ENCODE results near the gene CORO2B. TPM values are rescaled to one million over a fixed set of nuclear protein-coding genes. Genes with fewer than 3 reads are reported as not detected.

The CORO2B gene
- total RNA-seq, 1 donor from 2014 or later = 16.3 TPM

- DNase-seq = peak; percentile 72
- Mint-ChIP-seq H3K9me3 (ENCODE audit: unreplicated experiment) (peaks cover 6% of the 10 kb centered on the region), H3K36me3 (ENCODE audit: unreplicated experiment) (no peaks in the 10 kb centered on the region), H3K4me3 (ENCODE audit: unreplicated experiment) (peak overlapping the region; percentile 64), H3K27me3 (ENCODE audit: unreplicated experiment) (peaks cover 3% of the 10 kb centered on the region), H3K4me1 (ENCODE audit: low read depth, unreplicated experiment) (peaks cover 44% of the 10 kb centered on the region), H3K27ac (ENCODE audit: unreplicated experiment) (peak overlapping the region; percentile 93)
- TF ChIP-seq CTCF (IDR thresholded peaks at IDR 0.05; ENCODE audit: partially characterized antibody, unreplicated experiment) = no peak
Observed at GRCh38 chr15:68620721-68621527, 42.1 kb downstream of the CORO2B start.

- TF ChIP-seq CTCF (IDR thresholded peaks at IDR 0.05; ENCODE audit: partially characterized antibody, unreplicated experiment) = no peak
- Mint-ChIP-seq H3K36me3 (ENCODE audit: unreplicated experiment) (no peaks in the 10 kb centered on the region), H3K9me3 (ENCODE audit: unreplicated experiment) (peaks cover 6% of the 10 kb centered on the region), H3K4me1 (ENCODE audit: low read depth, unreplicated experiment) (peaks cover 44% of the 10 kb centered on the region), H3K4me3 (ENCODE audit: unreplicated experiment) (no peak overlapping the region), H3K27ac (ENCODE audit: unreplicated experiment) (peak overlapping the region; percentile 93), H3K27me3 (ENCODE audit: unreplicated experiment) (peaks cover 3% of the 10 kb centered on the region)
- DNase-seq = no peak
Observed at GRCh38 chr15:68621535-68621934, 42.7 kb downstream of the CORO2B start.

- peaks cover 6% of the 10 kb centered on the region for H3K9me3 Mint-ChIP-seq (ENCODE audit: unreplicated experiment)
- H3K27ac Mint-ChIP-seq (ENCODE audit: unreplicated experiment) = no peak overlapping the region
- DNase-seq = no peak
- TF ChIP-seq CTCF (IDR thresholded peaks at IDR 0.05; ENCODE audit: partially characterized antibody, unreplicated experiment) = no peak
- no peak overlapping the region for H3K4me3 Mint-ChIP-seq (ENCODE audit: unreplicated experiment)
- H3K4me1 Mint-ChIP-seq (ENCODE audit: low read depth, unreplicated experiment) = peaks cover 45% of the 10 kb centered on the region
- H3K36me3 Mint-ChIP-seq (ENCODE audit: unreplicated experiment) = no peaks in the 10 kb centered on the region
- peaks cover 3% of the 10 kb centered on the region for H3K27me3 Mint-ChIP-seq (ENCODE audit: unreplicated experiment)
Observed at GRCh38 chr15:68623301-68623892, 44.6 kb downstream of the CORO2B start.

- Mint-ChIP-seq H3K27ac (ENCODE audit: unreplicated experiment) (no peak overlapping the region), H3K4me3 (ENCODE audit: unreplicated experiment) (peak overlapping the region; percentile 52), H3K27me3 (ENCODE audit: unreplicated experiment) (peaks cover 6% of the 10 kb centered on the region), H3K36me3 (ENCODE audit: unreplicated experiment) (no peaks in the 10 kb centered on the region), H3K4me1 (ENCODE audit: low read depth, unreplicated experiment) (peaks cover 40% of the 10 kb centered on the region), H3K9me3 (ENCODE audit: unreplicated experiment) (peaks cover 7% of the 10 kb centered on the region)
- TF ChIP-seq CTCF (IDR thresholded peaks at IDR 0.05; ENCODE audit: partially characterized antibody, unreplicated experiment) = no peak
- no peak for DNase-seq
Observed at GRCh38 chr15:68625853-68626252, 47.1 kb downstream of the CORO2B start.

- H3K4me1 Mint-ChIP-seq (ENCODE audit: low read depth, unreplicated experiment) = peaks cover 36% of the 10 kb centered on the region
- no peaks in the 10 kb centered on the region for H3K36me3 Mint-ChIP-seq (ENCODE audit: unreplicated experiment)
- TF ChIP-seq CTCF (IDR thresholded peaks at IDR 0.05; ENCODE audit: partially characterized antibody, unreplicated experiment) = no peak
- peaks cover 7% of the 10 kb centered on the region for H3K27me3 Mint-ChIP-seq (ENCODE audit: unreplicated experiment)
- H3K27ac Mint-ChIP-seq (ENCODE audit: unreplicated experiment) = peak overlapping the region; percentile 17
- DNase-seq = no peak
- H3K4me3 Mint-ChIP-seq (ENCODE audit: unreplicated experiment) = no peak overlapping the region
- peaks cover 6% of the 10 kb centered on the region for H3K9me3 Mint-ChIP-seq (ENCODE audit: unreplicated experiment)
Observed at GRCh38 chr15:68626283-68626682, 47.5 kb downstream of the CORO2B start.
